ENCODE results near the gene P4HTM.

P4HTM gene

DNA sequence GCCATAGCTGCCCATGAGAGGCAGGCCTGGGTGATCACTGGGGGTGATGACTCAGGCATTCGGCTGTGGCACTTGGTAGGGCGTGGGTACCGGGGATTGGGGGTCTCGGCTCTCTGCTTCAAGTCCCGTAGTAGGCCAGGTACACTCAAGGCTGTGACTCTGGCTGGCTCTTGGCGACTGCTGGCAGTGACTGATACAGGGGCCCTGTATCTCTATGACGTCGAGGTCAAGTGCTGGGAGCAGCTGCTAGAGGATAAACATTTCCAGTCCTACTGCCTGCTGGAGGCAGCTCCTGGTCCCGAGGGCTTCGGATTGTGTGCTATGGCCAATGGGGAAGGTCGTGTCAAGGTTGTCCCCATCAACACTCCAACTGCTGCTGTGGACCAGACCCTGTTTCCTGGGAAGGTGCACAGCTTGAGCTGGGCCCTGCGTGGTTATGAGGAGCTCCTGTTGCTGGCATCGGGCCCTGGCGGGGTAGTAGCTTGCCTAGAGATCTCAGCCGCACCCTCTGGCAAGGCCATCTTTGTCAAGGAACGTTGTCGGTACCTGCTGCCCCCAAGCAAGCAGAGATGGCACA, 22.5 kb downstream of the P4HTM start:
- DNase-seq: no peak

DNA sequence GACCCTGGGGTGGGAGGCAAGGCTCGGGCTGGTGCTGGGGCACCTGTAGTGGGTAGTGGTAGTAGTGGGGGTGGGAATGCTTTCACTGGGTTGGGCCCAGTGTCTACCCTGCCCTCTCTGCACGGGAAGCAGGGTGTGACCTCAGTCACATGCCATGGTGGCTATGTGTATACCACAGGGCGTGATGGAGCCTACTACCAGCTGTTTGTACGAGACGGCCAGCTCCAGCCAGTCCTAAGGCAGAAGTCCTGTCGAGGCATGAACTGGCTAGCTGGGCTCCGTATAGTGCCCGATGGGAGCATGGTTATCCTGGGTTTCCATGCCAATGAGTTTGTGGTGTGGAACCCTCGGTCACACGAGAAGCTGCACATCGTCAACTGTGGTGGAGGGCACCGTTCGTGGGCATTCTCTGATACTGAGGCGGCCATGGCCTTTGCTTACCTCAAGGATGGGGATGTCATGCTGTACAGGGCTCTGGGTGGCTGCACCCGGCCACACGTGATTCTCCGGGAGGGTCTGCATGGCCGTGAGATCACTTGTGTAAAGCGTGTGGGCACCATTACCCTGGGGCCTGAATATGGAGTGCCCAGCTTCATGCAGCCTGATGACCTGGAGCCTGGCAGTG, 23.2 kb downstream of the P4HTM start:
- no peak for DNase-seq

DNA sequence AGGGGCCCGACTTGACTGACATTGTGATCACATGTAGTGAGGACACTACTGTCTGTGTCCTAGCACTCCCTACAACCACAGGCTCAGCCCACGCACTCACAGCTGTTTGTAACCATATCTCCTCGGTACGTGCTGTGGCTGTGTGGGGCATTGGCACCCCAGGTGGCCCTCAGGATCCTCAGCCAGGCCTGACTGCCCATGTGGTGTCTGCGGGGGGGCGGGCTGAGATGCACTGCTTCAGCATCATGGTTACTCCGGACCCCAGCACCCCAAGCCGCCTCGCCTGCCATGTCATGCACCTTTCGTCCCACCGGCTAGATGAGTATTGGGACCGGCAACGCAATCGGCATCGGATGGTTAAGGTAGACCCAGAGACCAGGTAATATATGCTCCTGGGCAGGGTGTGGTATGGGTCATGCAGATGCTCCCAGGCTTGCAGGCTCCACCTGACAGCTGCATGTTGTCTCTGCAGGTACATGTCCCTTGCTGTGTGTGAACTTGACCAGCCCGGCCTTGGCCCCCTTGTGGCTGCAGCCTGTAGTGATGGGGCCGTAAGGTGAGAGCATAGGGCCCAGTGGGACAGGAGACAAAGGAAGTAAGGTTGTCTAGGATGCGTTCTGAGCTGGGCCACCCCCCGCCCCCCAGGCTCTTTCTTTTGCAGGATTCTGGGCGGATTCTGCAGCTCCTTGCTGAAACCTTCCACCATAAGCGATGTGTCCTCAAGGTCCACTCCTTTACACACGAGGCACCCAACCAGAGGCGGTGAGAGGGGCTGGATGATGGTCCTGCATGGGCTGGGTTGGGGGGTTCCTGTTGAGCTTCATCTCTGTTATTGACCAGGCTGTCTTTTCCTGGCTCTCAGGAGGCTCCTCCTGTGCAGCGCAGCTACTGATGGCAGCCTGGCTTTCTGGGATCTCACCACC, 24.0 kb downstream of the P4HTM start:
- DNase-seq: peak; percentile 23

DNA sequence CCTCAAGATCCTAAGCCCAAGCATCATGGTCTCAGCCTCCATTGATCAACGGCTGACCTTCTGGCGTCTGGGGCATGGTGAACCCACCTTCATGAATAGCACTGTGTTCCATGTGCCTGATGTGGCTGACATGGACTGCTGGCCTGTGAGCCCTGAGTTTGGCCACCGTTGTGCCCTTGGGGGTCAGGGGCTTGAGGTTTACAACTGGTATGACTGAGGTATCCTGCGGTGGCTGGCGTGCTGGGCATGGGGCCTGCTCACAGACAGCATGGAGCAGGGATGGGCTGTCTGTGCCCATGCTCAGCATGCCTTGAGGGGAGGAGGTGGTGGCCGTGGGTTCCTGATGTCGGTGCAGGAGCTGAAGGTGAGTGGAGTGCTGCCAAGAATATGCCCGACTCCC, 25.0 kb downstream of the P4HTM start:
- no peak for DNase-seq

DNA sequence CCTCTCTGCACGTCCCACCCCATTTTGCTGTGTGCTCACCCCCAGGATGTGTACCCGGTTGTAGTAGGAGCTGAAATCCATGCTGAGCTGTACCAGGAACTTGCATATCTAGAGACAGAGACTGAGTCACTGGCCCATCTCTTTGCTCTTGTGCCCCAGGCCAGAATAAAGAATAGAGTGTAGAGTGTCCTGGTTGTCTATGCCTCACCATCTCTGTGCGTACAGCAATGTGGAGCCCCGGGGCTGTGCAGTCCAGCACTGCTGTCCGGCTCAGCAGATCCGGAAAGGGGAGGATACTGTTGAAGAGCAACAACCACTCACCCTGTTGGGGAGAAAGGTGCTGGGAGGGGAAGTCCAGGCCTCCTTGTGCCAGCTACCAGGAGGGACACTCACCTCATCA, 25.7 kb downstream of the P4HTM start:
- no peak for DNase-seq

DNA sequence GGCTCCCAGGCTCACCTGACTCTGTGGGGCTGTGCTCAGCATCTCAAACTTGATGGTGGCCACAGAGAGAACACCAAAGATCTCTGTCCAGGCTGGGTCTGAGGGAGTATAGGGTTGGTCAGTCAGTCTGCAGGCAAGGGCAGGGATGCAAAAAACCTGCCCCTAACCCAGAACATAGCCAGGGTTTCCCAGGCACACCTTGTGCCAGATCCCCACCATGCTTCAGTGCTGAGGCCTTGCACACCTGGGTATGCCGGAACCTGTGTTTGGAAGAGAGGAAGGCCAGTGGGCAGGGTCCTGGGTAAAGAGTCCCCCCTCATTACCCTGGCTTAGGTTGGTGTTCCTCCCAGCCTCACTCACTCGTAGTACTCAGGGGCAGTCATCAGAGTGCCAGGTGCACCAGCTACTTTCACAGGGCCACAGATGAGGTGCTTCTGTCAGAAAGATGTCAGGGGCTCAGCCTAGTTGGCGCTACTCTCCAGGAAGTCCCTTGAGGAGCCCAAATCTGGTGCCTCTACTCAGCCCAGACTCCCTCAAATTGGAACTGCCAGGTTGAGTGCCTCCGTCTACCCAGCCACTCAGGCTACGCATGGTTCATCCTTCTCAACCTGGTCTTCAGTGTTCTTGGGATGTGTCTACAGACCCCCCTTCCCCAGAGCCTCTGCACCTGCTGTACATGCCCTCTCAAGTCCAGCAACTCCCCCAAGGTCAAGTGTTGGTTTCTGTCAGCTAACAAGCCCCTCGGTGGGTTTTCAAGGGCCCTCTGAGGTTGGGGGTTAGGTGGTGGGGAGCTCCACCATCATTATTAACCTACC, 26.6 kb downstream of the P4HTM start:
- DNase-seq: no peak

DNA sequence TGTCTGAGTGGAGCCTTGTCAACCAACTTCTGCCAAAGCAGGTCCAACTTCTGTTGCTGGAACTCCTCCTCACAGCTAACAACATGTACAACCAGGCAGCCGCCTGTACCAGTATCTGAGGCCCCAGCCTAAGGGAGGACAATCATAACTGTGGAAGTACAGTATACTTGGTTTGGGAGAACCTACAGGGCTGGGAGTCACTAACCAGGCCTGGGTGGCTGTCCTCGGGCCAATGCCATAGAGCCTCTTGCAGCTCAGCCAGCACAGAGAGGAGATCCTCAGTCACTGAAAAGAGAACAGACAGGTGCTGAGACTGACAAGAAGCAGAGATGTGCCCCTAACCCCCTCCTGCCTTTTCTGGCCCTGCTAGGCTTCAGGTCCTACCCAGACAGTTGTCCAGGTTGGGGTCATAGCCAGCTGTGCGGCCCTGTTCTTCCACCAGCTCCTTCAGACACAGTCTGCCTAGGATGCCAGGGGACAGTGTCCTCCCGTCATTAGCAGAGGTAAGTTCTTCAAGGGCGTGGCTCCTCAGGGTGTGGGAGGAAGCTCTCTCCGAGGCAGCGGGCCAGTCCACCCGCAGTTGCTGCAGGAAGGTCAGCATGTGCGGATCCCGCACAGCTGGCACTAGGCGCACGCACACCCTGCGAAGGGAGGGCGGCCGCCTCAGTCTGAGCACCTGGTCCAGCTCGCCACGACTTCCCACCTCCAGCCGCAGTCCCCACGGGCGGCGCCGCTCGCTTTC, 27.4 kb downstream of the P4HTM start:
- no peak for DNase-seq

DNA sequence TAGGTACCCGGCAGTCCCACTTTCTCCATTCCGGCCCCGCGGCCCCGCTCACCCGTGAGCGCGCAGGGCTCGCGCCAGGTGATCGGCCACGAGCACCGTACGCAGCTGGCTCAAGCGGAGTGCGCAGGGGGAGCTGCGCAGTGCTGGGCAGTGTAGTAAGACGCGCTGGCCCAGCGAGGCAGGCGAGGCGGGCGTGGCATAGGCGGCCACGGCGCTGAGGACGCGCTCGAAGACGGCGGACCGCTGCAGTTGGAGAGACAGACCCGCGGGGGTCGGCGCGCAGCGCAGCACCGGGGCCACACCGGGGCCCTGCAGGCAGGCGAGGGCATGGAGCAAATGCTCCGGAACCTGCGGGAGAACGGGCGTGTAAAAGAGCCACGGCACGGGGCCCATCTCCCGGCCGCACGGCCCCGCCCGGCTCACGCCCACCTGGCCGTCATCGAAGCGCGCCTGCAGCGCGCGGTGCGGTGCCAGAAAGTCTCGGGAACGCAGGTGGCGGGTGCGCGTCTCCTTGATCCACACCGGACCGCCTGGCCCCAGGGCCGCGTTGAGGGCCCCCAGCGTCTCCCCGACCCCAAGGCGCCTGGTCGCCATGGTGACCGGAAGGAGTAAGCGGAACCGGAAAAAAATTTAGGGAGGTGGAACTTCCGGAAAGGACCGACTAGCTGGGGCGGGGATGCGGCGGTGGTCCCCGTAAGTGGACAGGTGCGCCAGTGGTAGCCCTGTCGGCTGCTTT, 28.1 kb downstream of the P4HTM start, which contains the start of gene DALRD3:
TSS of gene DALRD3 (minus strand) at position 610 of the 736 bp plus-strand sequence. CDS start at position 594, 16 bp downstream.
- peak; percentile 70 for DNase-seq

DNA sequence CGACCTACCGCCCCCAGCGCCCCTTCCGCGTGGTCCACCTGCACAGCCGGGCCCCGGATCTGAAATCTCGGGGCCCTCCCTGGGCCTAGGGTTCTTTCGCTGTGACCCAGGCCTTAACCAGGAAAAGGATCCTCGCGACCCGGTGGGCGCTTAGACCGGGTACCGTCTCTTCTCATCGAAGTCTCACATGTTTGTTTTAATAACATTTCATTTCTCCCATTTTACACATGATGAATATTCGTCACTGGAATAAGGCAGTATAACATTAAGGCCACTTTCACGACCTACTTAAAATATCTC, 28.6 kb downstream of the P4HTM start:
- DNase-seq: no peak

DNA sequence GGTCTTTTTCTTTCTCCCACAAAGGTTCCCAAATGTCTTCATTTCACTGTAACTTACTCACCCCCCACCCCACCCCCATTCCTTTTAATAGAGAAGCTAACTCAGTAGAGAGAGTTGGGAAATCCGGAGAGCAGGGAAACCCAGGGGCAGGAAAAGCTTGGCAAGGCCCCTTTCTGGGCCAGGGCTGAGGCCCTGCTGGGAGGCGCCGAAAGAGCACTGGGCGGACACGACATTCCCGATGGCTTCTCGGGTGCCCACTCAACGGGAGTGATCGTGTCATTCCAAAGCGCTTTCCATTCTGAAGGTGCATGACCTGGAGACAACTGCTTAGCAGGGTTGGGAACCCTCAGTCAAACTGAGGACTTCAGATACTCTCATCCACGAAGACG, 29.9 kb downstream of the P4HTM start:
- no peak for DNase-seq

DNA sequence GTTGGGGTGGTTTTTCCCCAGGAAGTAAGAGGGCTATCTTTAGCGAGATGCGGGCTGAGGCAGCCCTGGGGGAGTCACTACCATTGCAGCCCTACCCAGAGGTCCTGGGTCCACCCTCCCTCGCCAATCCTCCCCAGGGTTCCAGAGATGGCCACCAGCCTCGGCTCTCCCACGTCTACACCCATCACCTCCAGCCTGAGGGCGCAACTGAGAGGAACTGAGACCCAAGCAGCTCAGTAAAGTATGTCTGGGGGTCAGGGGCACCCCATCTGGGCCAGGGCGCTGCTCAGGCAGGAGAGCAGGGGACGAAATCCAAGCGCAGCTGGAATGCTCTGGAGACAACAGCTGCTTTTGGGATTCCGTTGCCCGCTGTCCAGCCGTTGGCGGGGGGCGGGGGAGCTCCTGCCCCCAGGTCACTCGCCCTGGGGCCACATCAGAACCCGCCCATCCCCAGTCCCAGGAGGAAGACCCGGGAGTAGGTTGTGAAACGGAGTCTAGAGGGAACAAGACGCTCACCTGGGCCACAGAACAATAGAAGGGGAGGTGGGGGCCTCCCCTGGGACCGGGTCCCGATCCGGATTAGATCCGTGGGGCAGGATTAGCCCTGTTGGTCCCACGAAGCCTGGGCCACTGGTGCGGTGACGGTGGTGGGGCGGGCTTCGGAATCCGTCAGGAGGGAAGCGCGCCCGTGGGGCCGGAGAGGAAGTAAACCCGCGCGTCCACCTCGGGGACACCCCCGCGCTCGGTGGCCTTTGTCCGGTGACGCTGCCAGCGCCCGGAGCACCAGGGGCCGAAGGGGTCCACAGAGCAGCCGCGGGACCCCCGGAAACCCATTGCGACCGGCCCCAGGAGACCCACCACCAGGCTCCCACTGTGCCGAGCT, 30.5 kb downstream of the P4HTM start:
- no peak for DNase-seq

DNA sequence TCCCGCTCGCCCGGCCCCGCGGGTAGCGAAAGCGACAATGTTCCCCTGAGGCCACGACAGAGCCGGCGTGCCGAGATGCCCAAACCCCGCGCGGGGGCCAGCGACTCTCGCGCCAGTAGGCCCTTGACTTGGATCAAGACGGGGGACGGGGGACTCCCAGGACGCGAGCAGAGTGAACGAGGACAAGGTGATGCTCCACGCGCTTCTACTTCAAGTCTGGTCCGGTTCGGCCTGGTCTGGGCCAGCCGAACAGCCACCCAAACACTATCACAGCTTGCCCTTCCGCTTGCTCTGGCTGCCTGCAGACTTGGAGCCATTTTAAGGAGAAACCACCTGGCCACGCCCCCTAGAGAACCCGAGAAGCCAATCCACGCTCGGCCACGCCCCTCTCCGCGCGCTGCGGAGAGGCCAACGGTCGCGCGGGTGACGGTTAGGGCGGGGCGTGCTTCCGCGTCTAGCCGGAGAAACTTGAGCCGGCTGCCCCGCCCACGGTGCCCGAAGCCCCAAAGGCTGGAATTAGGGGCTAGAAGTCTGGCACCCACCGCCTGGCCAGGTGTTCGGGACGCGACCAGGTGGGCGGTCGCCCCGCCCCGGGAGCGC, 31.3 kb downstream of the P4HTM start:
- DNase-seq: peak; percentile 98

DNA sequence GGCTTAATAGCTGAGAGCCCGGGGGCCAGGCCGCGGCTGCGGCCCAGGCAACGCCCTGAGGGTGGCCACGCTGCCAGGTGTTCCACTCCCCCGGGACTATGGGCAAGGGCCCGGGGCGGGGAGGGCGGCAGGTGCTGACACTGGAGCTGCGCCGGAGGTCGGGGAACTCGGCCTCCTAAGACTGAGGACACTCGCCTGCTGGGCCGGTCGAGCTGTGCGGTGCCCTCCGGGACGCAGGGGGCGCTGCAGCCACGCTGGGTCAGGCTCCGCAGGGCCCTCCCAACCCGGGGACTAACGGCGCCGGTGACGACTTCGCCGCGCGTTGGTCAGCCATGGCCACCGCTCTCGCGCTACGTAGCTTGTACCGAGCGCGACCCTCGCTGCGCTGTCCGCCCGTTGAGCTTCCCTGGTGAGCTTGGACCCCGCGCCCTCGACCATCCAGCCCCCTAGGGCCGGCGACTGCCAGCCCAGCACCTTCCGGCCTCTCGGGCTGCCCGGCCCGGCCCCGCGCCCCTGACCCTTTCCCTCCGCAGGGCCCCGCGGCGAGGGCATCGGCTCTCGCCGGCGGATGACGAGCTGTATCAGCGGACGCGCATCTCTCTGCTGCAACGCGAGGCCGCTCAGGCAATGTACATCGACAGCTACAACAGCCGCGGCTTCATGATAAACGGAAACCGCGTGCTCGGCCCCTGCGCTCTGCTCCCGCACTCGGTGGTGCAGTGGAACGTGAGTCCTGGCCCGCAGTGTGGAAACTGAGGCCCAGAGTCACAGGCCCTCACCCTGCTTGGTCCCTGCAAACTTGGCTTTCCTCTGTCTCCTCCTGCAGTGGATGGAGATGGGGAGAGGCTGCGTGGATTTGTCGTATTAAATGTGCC, 32.0 kb downstream of the P4HTM start, which contains the start of gene NDUFAF3:
TSS of gene NDUFAF3 (plus strand) at position 309 of the 875 bp plus-strand sequence. CDS start at position 333, 24 bp downstream.
- DNase-seq: peak; percentile 82

DNA sequence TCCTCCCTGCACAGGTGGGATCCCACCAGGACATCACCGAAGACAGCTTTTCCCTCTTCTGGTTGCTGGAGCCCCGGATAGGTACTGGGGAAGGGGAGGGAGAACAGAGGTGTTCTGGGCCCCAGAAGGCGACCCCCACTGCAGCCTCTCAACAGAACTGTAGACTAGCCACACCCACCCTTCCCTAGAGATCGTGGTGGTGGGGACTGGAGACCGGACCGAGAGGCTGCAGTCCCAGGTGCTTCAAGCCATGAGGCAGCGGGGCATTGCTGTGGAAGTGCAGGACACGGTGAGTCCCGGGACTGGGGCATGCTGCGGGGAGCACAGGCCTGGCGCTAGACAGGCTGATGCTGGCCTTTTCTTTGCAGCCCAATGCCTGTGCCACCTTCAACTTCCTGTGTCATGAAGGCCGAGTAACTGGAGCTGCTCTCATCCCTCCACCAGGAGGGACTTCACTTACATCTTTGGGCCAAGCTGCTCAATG, 32.7 kb downstream of the P4HTM start:
- DNase-seq: no peak

DNA sequence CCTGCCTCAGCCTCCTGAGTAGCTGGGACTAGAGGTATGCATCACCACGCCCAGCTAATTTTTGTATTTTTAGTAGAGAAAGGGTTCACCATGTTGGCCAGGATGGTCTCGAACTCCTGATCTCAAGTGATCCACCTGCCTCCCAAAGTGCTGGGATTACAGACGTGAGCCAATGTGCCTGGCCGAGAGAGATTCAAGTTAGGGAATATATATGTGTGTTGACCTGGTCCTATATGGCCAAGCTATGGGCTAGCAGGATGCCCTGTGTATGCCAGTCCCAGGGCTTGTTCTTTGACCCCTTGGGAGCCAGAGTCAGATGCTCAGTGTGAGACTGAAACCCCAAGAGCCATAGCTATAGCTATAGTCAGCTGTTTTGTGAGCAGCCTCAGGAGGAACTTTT, 33.7 kb downstream of the P4HTM start:
- no peak for DNase-seq

DNA sequence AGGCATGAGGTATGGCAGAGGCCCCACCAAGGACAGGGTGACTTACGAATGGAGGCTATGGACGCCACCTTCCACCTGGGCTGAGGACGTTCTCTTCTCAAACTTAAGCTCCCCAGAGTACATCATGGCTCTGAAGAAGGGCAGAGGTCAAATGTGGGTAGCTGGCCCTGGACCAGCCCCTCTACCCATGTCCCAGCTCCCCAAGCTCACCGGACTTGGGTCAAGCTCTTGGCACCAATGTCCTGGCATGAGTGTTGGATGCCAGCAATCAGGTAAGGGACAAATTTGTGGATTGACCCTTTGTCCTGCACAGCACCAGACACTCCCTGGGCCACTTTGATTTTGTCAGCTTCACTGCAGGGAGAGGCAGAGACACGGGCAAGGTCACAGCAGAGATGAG, 34.4 kb downstream of the P4HTM start:
- no peak for DNase-seq

DNA sequence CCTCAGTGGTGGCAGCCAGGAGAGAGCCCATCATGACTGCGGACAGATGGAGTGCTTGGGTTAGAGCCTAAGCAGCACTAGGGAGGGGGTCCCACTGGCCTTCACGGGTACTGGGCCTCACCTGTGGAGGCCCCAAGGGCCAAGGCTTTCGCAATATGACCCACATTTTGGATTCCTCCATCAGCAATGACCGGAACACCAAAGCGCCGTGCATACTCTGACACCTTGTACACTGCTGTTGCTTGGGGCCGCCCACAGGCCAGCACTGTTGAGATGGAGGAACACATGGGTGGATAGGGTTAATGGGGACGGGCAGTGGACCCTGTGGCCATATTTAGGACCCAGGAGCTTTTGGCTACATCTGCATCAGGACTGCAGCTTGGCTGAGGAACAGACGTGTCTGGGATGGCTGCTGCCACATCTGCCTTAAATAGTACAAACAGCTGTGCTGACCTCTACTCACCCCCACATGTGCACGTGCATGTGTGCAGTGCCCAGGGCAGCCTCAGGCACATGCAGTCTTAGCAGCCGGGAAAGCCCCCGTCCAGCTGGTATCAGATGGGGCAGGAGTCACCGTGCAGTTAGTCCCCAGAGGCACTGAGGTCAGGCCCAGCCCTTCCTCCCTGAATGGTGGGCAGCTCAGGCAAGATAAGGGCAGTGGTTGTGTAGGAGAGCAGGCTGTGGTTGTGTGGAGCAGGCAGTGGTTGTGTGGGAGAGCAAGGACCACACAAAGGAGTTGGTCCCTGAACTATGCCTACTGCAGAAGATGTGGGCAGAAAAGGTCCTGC, 35.2 kb downstream of the P4HTM start:
- no peak for DNase-seq
